ENCODE data around the gene ANXA6. TPM values are rescaled to one million over a fixed set of nuclear protein-coding genes. Genes with fewer than 3 reads are reported as not detected.

ANXA6 gene
- total and polyA plus RNA-seq, 9 of the 15 experiments (the other 6 are each of a cell fraction or from before 2014, with no cell fraction given), result 0.70 to 13.2 (median 8.3) TPM

DNA sequence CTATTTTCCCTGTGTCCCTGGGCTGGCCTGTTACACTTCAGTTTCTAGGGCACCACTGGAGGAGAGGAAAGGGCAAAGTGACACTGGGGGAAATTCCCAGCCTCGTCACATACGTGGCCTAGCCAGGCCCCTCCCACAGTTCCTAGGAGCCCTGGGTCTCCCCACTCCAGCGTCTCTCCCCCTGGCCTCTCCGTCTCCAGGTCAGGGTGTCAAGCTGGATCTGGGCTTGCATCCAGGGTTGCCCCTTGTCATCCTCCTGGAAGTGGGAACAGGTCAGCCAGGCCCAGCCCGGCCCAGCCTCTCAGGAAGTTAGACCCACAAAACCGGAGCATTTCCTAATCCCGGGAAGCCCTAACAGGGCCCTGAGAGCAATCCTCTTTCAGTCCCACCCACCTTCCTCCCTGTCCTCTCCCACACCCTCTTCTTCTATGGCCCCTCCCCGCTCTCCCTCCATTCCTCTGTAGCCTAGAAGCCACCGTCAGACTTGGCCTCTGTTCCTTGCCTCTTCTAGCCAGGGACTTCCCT is 72.0 kb downstream of the ANXA6 start:
- WGBS (ENCODE audit: insufficient coverage, low coverage, missing lambda C conversion rate), result 53% methylated on average over 8 of the region's 9 CpGs
- peaks cover 16% of the 10 kb centered on the region for H3K79me2 ChIP-seq (ENCODE audit: control insufficient read depth, insufficient read depth, low read length)
- no peaks in the 10 kb centered on the region for H3K36me3 ChIP-seq (ENCODE audit: control insufficient read depth, insufficient read depth, low read length)
- FAIRE-seq (no peak), DNase-seq (ENCODE audit: extremely low read depth in 1 of 4, low spot score in 3 of 4) (no peak), ATAC-seq (no peak)
- no peak overlapping the region for H3K4me3 ChIP-seq
- no peaks in the 10 kb centered on the region for H3K9me3 ChIP-seq (replicated peaks; ENCODE audit: control insufficient read depth, insufficient read depth, low read depth, low read length)
- peak overlapping the region in 1 of 2 experiments; percentile 53; a peak in 1 of 4 replicates for H3K9ac ChIP-seq (ENCODE audit: insufficient read depth in 1 of 2, low read depth in 2 of 2, low read length in 2 of 2)
- H3K9me1 ChIP-seq (ENCODE audit: control insufficient read depth, insufficient read depth, low read length), result no peaks in the 10 kb centered on the region
- H3K27ac ChIP-seq (ENCODE audit: extremely low read depth, low read depth, low read length), result no peak overlapping the region
- in situ Hi-C loops (cut with MboI), result no loop called here
- no TSS peak for BruUV-seq (replicated peaks)
- H3K4me1 ChIP-seq (replicated peaks in 1 of 2; ENCODE audit: control insufficient read depth in 2 of 2, insufficient read depth in 2 of 2, low read length in 2 of 2), result peaks cover 11 to 12% of the 10 kb centered on the region in 2 experiments; a peak in 4 of 5 replicates
- H3K4me2 ChIP-seq (ENCODE audit: insufficient read depth, low read length), result no peak overlapping the region
- no peaks in the 10 kb centered on the region for H4K20me1 ChIP-seq (replicated peaks; ENCODE audit: control insufficient read depth, insufficient read depth, low read length)
- peak overlapping the region; percentile 7; the same call in 1 of the 2 replicates for H2AFZ ChIP-seq (ENCODE audit: low read depth, low read length)
- ChIA-PET POLR2A (interaction anchor here (0.6 to 1.0 kb wide), 3 partner anchors 15 to 158 kb away, joined by 3 read pairs; no protein-coding TSS in a partner anchor), CTCF (ENCODE audit: low intra/inter-chr PET ratio) (no interaction called here)
- intact Hi-C loops (cut with micrococcal nuclease), result loop anchor here (10.0 kb wide), 1 partner anchor 601 kb away; no protein-coding TSS in a partner anchor
- TF ChIP-seq, protein P1, sequence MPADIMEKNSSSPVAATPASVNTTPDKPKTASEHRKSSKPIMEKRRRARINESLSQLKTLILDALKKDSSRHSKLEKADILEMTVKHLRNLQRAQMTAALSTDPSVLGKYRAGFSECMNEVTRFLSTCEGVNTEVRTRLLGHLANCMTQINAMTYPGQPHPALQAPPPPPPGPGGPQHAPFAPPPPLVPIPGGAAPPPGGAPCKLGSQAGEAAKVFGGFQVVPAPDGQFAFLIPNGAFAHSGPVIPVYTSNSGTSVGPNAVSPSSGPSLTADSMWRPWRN (IDR thresholded peaks at IDR 0.05; ENCODE audit: low read depth), result no peak
- TF ChIP-seq TRIM25 (IDR thresholded peaks at IDR 0.05; ENCODE audit: borderline replicate concordance) (no peak), RFX1 (IDR thresholded peaks at IDR 0.05) (no peak), ZBTB1 (CRISPR knock-in tag; IDR thresholded peaks at IDR 0.05; ENCODE audit: borderline replicate concordance, low read depth) (no peak), FOXP1 (CRISPR knock-in tag; IDR thresholded peaks at IDR 0.05) (no peak), ZKSCAN1 (IDR thresholded peaks at IDR 0.05; ENCODE audit: low read depth, low read length) (no peak)
- TF ChIP-seq, protein P2, sequence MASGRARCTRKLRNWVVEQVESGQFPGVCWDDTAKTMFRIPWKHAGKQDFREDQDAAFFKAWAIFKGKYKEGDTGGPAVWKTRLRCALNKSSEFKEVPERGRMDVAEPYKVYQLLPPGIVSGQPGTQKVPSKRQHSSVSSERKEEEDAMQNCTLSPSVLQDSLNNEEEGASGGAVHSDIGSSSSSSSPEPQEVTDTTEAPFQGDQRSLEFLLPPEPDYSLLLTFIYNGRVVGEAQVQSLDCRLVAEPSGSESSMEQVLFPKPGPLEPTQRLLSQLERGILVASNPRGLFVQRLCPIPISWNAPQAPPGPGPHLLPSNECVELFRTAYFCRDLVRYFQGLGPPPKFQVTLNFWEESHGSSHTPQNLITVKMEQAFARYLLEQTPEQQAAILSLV (tag; IDR thresholded peaks at IDR 0.05), result no peak
- no peaks in the 10 kb centered on the region for H3K27me3 ChIP-seq (ENCODE audit: control insufficient read depth in 2 of 2, insufficient read depth in 2 of 2, low read length in 2 of 2)
